ENCODE data around the gene HERPUD1.

HERPUD1 gene

GRCh38 chr16:56977823-56978430, 46.0 kb downstream of the HERPUD1 start:
- TF ChIP-seq TAF1 (IDR thresholded peaks at IDR 0.05; ENCODE audit: borderline replicate concordance, insufficient read depth, low read length) (no peak), FOXP2 (optimal IDR thresholded peaks at IDR 0.05; ENCODE audit: borderline replicate concordance, extremely low read depth, extremely low read length, insufficient read depth) (no peak), REST (IDR thresholded peaks at IDR 0.05; ENCODE audit: insufficient read depth in 1 of 2, low read depth in 2 of 2, low read length in 2 of 2) (no peak), SIN3A (IDR thresholded peaks at IDR 0.05; ENCODE audit: borderline replicate concordance, insufficient read depth, low read length) (no peak), POLR2AphosphoS5 (IDR thresholded peaks at IDR 0.05; ENCODE audit: low read depth, low read length) (no peak)

GRCh38 chr16:56980201-56980535, 48.2 kb downstream of the HERPUD1 start:
- TF ChIP-seq TAF1 (IDR thresholded peaks at IDR 0.05; ENCODE audit: borderline replicate concordance, insufficient read depth, low read length) = no peak
- no peak for TF ChIP-seq REST (IDR thresholded peaks at IDR 0.05; ENCODE audit: insufficient read depth in 1 of 2, low read depth in 2 of 2, low read length in 2 of 2)
- TF ChIP-seq POLR2AphosphoS5 (IDR thresholded peaks at IDR 0.05; ENCODE audit: low read depth, low read length) = no peak
- TF ChIP-seq FOXP2 (optimal IDR thresholded peaks at IDR 0.05; ENCODE audit: borderline replicate concordance, extremely low read depth, extremely low read length, insufficient read depth) = no peak

GRCh38 chr16:56980792-56981724, 49.1 kb downstream of the HERPUD1 start:
- TF ChIP-seq REST (IDR thresholded peaks at IDR 0.05; ENCODE audit: insufficient read depth in 1 of 2, low read depth in 2 of 2, low read length in 2 of 2) (no peak), SIN3A (IDR thresholded peaks at IDR 0.05; ENCODE audit: borderline replicate concordance, insufficient read depth, low read length) (no peak), FOXP2 (optimal IDR thresholded peaks at IDR 0.05; ENCODE audit: borderline replicate concordance, extremely low read depth, extremely low read length, insufficient read depth) (no peak), TAF1 (IDR thresholded peaks at IDR 0.05; ENCODE audit: borderline replicate concordance, insufficient read depth, low read length) (no peak), POLR2AphosphoS5 (IDR thresholded peaks at IDR 0.05; ENCODE audit: low read depth, low read length) (no peak)

- TF ChIP-seq TAF1 (IDR thresholded peaks at IDR 0.05; ENCODE audit: borderline replicate concordance, insufficient read depth, low read length) (no peak), FOXP2 (optimal IDR thresholded peaks at IDR 0.05; ENCODE audit: borderline replicate concordance, extremely low read depth, extremely low read length, insufficient read depth) (no peak), SIN3A (IDR thresholded peaks at IDR 0.05; ENCODE audit: borderline replicate concordance, insufficient read depth, low read length) (no peak), POLR2AphosphoS5 (IDR thresholded peaks at IDR 0.05; ENCODE audit: low read depth, low read length) (no peak), REST (IDR thresholded peaks at IDR 0.05; ENCODE audit: insufficient read depth in 1 of 2, low read depth in 2 of 2, low read length in 2 of 2) (no peak)
Observed at GRCh38 chr16:56981729-56982271, 49.9 kb downstream of the HERPUD1 start.

Measured in PFSK-1 (cell line).